ENCODE results near the gene ZGPAT. TPM values are rescaled to one million over a fixed set of nuclear protein-coding genes. Genes with fewer than 3 reads are reported as not detected.

The ZGPAT gene
- total and polyA plus RNA-seq, 2 of the 8 experiments (the other 6 are each of a cell fraction or from before 2014, with no cell fraction given) = 14.5 to 21.4 TPM

GRCh38 chr20:63759377-63759901, 51.6 kb downstream of the ZGPAT start:
- no peak overlapping the region for H3K4me2 ChIP-seq (ENCODE audit: insufficient read depth in 1 of 2, low read depth in 2 of 2, low read length in 2 of 2)
- H3K9ac ChIP-seq (replicated peaks in 1 of 4; ENCODE audit: extremely low read depth in 1 of 4, low read depth in 3 of 4, low read length in 3 of 4) = no peak overlapping the region
- no peaks in the 10 kb centered on the region for H3K4me1 ChIP-seq (replicated peaks in 1 of 4; ENCODE audit: control insufficient read depth in 3 of 4, insufficient read depth in 4 of 4, low read length in 3 of 4)
- no peak overlapping the region for H3K18ac ChIP-seq (ENCODE audit: extremely low read depth, low read length)
- no peak overlapping the region for H2BK12ac ChIP-seq (ENCODE audit: low read depth, low read length)
- H4K20me1 ChIP-seq (replicated peaks in 1 of 2; ENCODE audit: control insufficient read depth in 1 of 2, insufficient read depth in 2 of 2, low read length in 2 of 2) = no peaks in the 10 kb centered on the region
- H2AFZ ChIP-seq (ENCODE audit: low read length) = no peak overlapping the region
- no peak overlapping the region for H4K8ac ChIP-seq (ENCODE audit: extremely low read depth, insufficient read depth, low read length)
- CTCF ChIA-PET (ENCODE audit: partially characterized antibody) = interaction anchor here (0.7 to 2.1 kb wide), 3 partner anchors 14 to 806 kb away, joined by 4 to 10 read pairs (median 6); no protein-coding TSS in a partner anchor
- H3K9me3 ChIP-seq (ENCODE audit: insufficient read depth in 2 of 2, low read depth in 1 of 2, low read length in 1 of 2) = no peaks in the 10 kb centered on the region
- no peak overlapping the region for H3K4ac ChIP-seq (replicated peaks; ENCODE audit: insufficient read length, low read depth, low read length)
- no peak overlapping the region for H2AK5ac ChIP-seq (ENCODE audit: low read depth, low read length)
- H3K36me3 ChIP-seq (ENCODE audit: control insufficient read depth in 2 of 4, insufficient read depth in 4 of 4, low read length in 3 of 4) = no peaks in the 10 kb centered on the region
- DNase-seq (ENCODE audit: low read depth in 1 of 2, low spot score in 2 of 2) = no peak
- WGBS, 2 experiments (ENCODE audit: extremely low coverage in 1 of 2, insufficient coverage in 1 of 2, insufficient read length in 1 of 2, insufficient replicate concordance in 2 of 2, low coverage in 1 of 2, low lambda C conversion rate in 2 of 2, missing lambda C conversion rate in 1 of 2) = 79% methylated on average over 7 of the region's 7 CpGs; no CpG with 5 or more reads in 1 of the 2 experiments
- H3K27ac ChIP-seq (ENCODE audit: low read depth, low read length) = no peak overlapping the region
- H3K79me1 ChIP-seq (ENCODE audit: low read depth, low read length) = no peaks in the 10 kb centered on the region; the same call in 1 of the 2 replicates
- no peak overlapping the region for H4K5ac ChIP-seq (ENCODE audit: insufficient read length, low read depth, low read length)
- H2BK120ac ChIP-seq (replicated peaks; ENCODE audit: low read depth, low read length) = no peak overlapping the region
- no peaks in the 10 kb centered on the region for H3K23me2 ChIP-seq (ENCODE audit: low read depth, low read length)
- H2BK15ac ChIP-seq (ENCODE audit: low read length) = no peak overlapping the region
- H4K91ac ChIP-seq (replicated peaks; ENCODE audit: insufficient read length, low read length) = no peak overlapping the region
- no peak overlapping the region for H3K56ac ChIP-seq (replicated peaks; ENCODE audit: insufficient read length, low read depth, low read length)
- FAIRE-seq = no peak
- no peaks in the 10 kb centered on the region for H3K79me2 ChIP-seq (ENCODE audit: control insufficient read depth in 1 of 2, insufficient read depth in 2 of 2, low read length in 2 of 2)
- no peak overlapping the region for H3K23ac ChIP-seq (ENCODE audit: insufficient read length)
- no peak overlapping the region for H2BK5ac ChIP-seq (ENCODE audit: low read depth, low read length)
- POLR2A ChIA-PET (ENCODE audit: partially characterized antibody) = interaction anchor here (1.2 kb wide), 1 partner anchor 19 kb away, joined by 3 read pairs; no protein-coding TSS in a partner anchor
- H3K4me3 ChIP-seq (ENCODE audit: extremely low read depth in 1 of 4, insufficient read depth in 2 of 4, low read depth in 3 of 4, low read length in 4 of 4) = no peak overlapping the region
- no peaks in the 10 kb centered on the region for H3K27me3 ChIP-seq (replicated peaks in 1 of 4; ENCODE audit: control insufficient read depth in 3 of 4, extremely low read depth in 1 of 4, insufficient read depth in 3 of 4, low read length in 3 of 4)
- no peak overlapping the region for H3K14ac ChIP-seq (ENCODE audit: insufficient read length)
- no peak overlapping the region for H2BK20ac ChIP-seq (ENCODE audit: low read length)
- TF ChIP-seq GTF2F1 (IDR thresholded peaks at IDR 0.05; ENCODE audit: borderline replicate concordance, low read depth, low read length) (no peak), KDM1A (IDR thresholded peaks at IDR 0.05; ENCODE audit: borderline replicate concordance, low read length) (no peak), RAD21 (IDR thresholded peaks at IDR 0.05 in 1 of 2, conservative IDR thresholded peaks at IDR 0.05 in 1 of 2; ENCODE audit: low read depth in 2 of 2, low read length in 2 of 2) (no peak), NANOG (IDR thresholded peaks at IDR 0.05; ENCODE audit: insufficient read depth, low read depth, low read length, poor library complexity, severe bottlenecking) (no peak), TAF7 (optimal IDR thresholded peaks at IDR 0.05; ENCODE audit: borderline replicate concordance, low read depth, low read length) (no peak), RXRA (IDR thresholded peaks at IDR 0.05; ENCODE audit: insufficient read depth, low read depth, low read length) (no peak), CTCF (IDR thresholded peaks at IDR 0.05; ENCODE audit: control extremely low read depth in 1 of 3, insufficient read depth in 1 of 3, low read depth in 1 of 3, low read length in 3 of 3) (no peak), CREB1 (IDR thresholded peaks at IDR 0.05) (no peak), POLR2A (IDR thresholded peaks at IDR 0.05; ENCODE audit: control extremely low read depth in 1 of 2, low read depth in 2 of 2, low read length in 2 of 2) (no peak), SP2 (IDR thresholded peaks at IDR 0.05; ENCODE audit: low read length) (no peak), SAP30 (IDR thresholded peaks at IDR 0.05; ENCODE audit: insufficient read depth, insufficient replicate concordance, low read length) (no peak)

Data from H1 (cell line).